SKM-1 treated with dmso at 0.1 percent for 144 hours (cell line): ENCODE measurements around the gene MACC1.

Experiments
- DNase-seq: peaks from one replicate; lab custom pipeline; 2025; ENCODE audit not compliant: unreplicated experiment; lab: John Stamatoyannopoulos, UW

The MACC1 gene

GRCh38 chr7:20183086-20183485 lies 34.1 kb downstream of the MACC1 start:
- no peak for DNase-seq

- DNase-seq, result no peak
Observed at GRCh38 chr7:20176578-20177242, 40.5 kb downstream of the MACC1 start.

- no peak for DNase-seq
Observed at GRCh38 chr7:20173828-20174227, 43.4 kb downstream of the MACC1 start.

GRCh38 chr7:20172736-20173334 lies 44.3 kb downstream of the MACC1 start:
- DNase-seq, result peak; percentile 13

GRCh38 chr7:20170633-20171032 lies 46.6 kb downstream of the MACC1 start:
- no peak for DNase-seq

GRCh38 chr7:20165146-20165510 lies 52.1 kb downstream of the MACC1 start:
- DNase-seq, result no peak

- peak; percentile 27 for DNase-seq
Observed at GRCh38 chr7:20164425-20165145, 52.6 kb downstream of the MACC1 start.

- no peak for DNase-seq
Observed at GRCh38 chr7:20162665-20163064, 54.5 kb downstream of the MACC1 start.

- DNase-seq, result no peak
Observed at GRCh38 chr7:20159226-20159747, 57.9 kb downstream of the MACC1 start.

- DNase-seq, result no peak
Observed at GRCh38 chr7:20158684-20159083, 58.5 kb downstream of the MACC1 start.

- DNase-seq, result no peak
Observed at GRCh38 chr7:20157456-20157855, 59.7 kb downstream of the MACC1 start.

GRCh38 chr7:20153999-20154398 lies 63.2 kb downstream of the MACC1 start:
- no peak for DNase-seq

- no peak for DNase-seq
Observed at GRCh38 chr7:20153567-20153966, 63.6 kb downstream of the MACC1 start.

- no peak for DNase-seq
Observed at GRCh38 chr7:20152511-20152910, 64.7 kb downstream of the MACC1 start.

GRCh38 chr7:20151708-20152456 lies 65.3 kb downstream of the MACC1 start:
- DNase-seq, result no peak

- DNase-seq, result no peak
Observed at GRCh38 chr7:20146451-20146850, 70.7 kb downstream of the MACC1 start.

- no peak for DNase-seq
Observed at GRCh38 chr7:20144801-20145200, 72.4 kb downstream of the MACC1 start.

- DNase-seq, result no peak
Observed at GRCh38 chr7:20141666-20142065, 75.5 kb downstream of the MACC1 start.

- DNase-seq, result no peak
Observed at GRCh38 chr7:20141002-20141345, 76.2 kb downstream of the MACC1 start.

- no peak for DNase-seq
Observed at GRCh38 chr7:20140291-20141001, 76.7 kb downstream of the MACC1 start.

GRCh38 chr7:20136647-20137046 lies 80.5 kb downstream of the MACC1 start:
- no peak for DNase-seq
